K562 (cell line): ENCODE measurements around the gene TIAM1.

ENCODE experiments used
- CTCF ChIP-seq, 3 experiments: IDR thresholded peaks in 2 of 3; conservative IDR thresholded peaks in 1 of 3; 2 replicates each; pipeline ENCODE4 v1.5.1; 2011 to 2012; ENCODE audit warnings: low read length in 3 of 3, mild to moderate bottlenecking in 3 of 3, control low read depth in 2 of 3, improper control_type of control experiment in 1 of 3, inconsistent platforms in 1 of 3, low read depth in 1 of 3, mixed read lengths in 1 of 3, moderate library complexity in 1 of 3; ENCODE audit not compliant: insufficient read depth in 2 of 3
- E2F1 ChIP-seq: sonication (generic); formaldehyde crosslinking; IDR thresholded peaks from 2 replicates; pipeline ENCODE4 v1.8.1; 2023; ENCODE audit warnings: mild to moderate bottlenecking, missing genetic modification reagents, moderate library complexity
- EP300 ChIP-seq: IDR thresholded peaks from 2 replicates; pipeline ENCODE4 v1.6.1; 2012; ENCODE audit warnings: low read length, improper control_type of control experiment
- HNRNPL ChIP-seq: fragments of 200-400 bp; formaldehyde crosslinking; IDR thresholded peaks from 2 replicates; pipeline ENCODE4 v1.6.1; 2017; ENCODE audit warnings: low read depth, mild to moderate bottlenecking, low read length
- JUN ChIP-seq, 2 experiments: sonication (generic) in 1 of 2; formaldehyde crosslinking in 1 of 2; IDR thresholded peaks; 2 replicates each; pipeline versions ENCODE4 v1.6.1 to v1.8.0; 2012 to 2022; ENCODE audit warnings: borderline replicate concordance in 2 of 2, mild to moderate bottlenecking in 2 of 2, improper control_type of control experiment in 1 of 2, low read depth in 1 of 2, low read length in 1 of 2, missing genetic modification reagents in 1 of 2
- POLR2A ChIP-seq: fragments of 450-650 bp; conservative IDR thresholded peaks from 2 replicates; pipeline ENCODE4 v1.6.1; 2016
- SMAD1 ChIP-seq: fragments of 150-350 bp; IDR thresholded peaks from 2 replicates; pipeline ENCODE4 v1.6.1; 2014; ENCODE audit warnings: low read length, low read depth; ENCODE audit not compliant: partially characterized antibody
- TBP ChIP-seq: optimal IDR thresholded peaks from 2 replicates; pipeline ENCODE3; 2011; ENCODE audit warnings: low read depth, low read length, improper control_type of control experiment
- ZC3H11A ChIP-seq: IDR thresholded peaks from 2 replicates; pipeline ENCODE4 v1.6.1; 2012; ENCODE audit warnings: low read depth, low read length, improper control_type of control experiment
- ZNF239 ChIP-seq: fragments of 250-450 bp; sonication (Bioruptor Pico); IDR thresholded peaks from 2 replicates; pipeline ENCODE4 v1.4.0; 2020; ENCODE audit warnings: mild to moderate bottlenecking
- ZNF274 ChIP-seq: IDR thresholded peaks from 2 replicates; pipeline ENCODE4 v1.6.1; 2011; ENCODE audit warnings: low read depth, mild to moderate bottlenecking, low read length, moderate library complexity, borderline replicate concordance
- ZNF561 ChIP-seq: fragments of 450-650 bp; formaldehyde crosslinking; conservative IDR thresholded peaks from 2 replicates; pipeline ENCODE4 v1.4.0; 2020; ENCODE audit warnings: mild to moderate bottlenecking, moderate library complexity

- TF ChIP-seq CTCF (IDR thresholded peaks at IDR 0.05 in 2 of 3, conservative IDR thresholded peaks at IDR 0.05 in 1 of 3; ENCODE audit: insufficient read depth in 2 of 3, low read depth in 1 of 3, low read length in 3 of 3) = no peak
- no peak for TF ChIP-seq SMAD1
- TF ChIP-seq POLR2A = no peak
- no peak for TF ChIP-seq HNRNPL
- TF ChIP-seq ZNF561 (CRISPR knock-in tag) = no peak
- TF ChIP-seq ZNF274 = no peak
- no peak for TF ChIP-seq TBP
- no peak for TF ChIP-seq ZC3H11A
- no peak for TF ChIP-seq JUN (IDR thresholded peaks at IDR 0.05; ENCODE audit: borderline replicate concordance, low read depth, low read length)
- TF ChIP-seq JUN (CRISPR knock-in tag; IDR thresholded peaks at IDR 0.05; ENCODE audit: borderline replicate concordance) = no peak
- TF ChIP-seq EP300 = no peak
- no peak for TF ChIP-seq E2F1 (CRISPR knock-in tag)
- TF ChIP-seq ZNF239 (CRISPR knock-in tag) = no peak
Measured at GRCh38 chr21:31387560-31388186, 43.6 kb upstream of the TIAM1 start.
